ENCODE results near the gene GPR156. TPM values are rescaled to one million over a fixed set of nuclear protein-coding genes. Genes with fewer than 3 reads are reported as not detected.
A peak's percentile ranks its signal among the peaks of the same experiment; 100 is the strongest.

The GPR156 gene
- polyA plus RNA-seq, 1 of the 3 experiments (the other 2 are of a cell fraction) = 0.31 TPM

GRCh38 chr3:120244834-120245225, 40.2 kb downstream of the GPR156 start:
- H3F3A ChIP-seq (replicated peaks; ENCODE audit: insufficient read depth) = no peaks in the 10 kb centered on the region
- H3K27me3 ChIP-seq (ENCODE audit: insufficient read depth) = no peaks in the 10 kb centered on the region
- H3K27ac ChIP-seq (ENCODE audit: low read depth in 2 of 2, low read length in 1 of 2) = peak overlapping the region in 1 of 2 experiments; percentile 16; a peak in 1 of 4 replicates
- H3K9me2 ChIP-seq = no peaks in the 10 kb centered on the region
- ChIA-PET CTCF (interaction anchor here (0.7 to 5.5 kb wide), 33 partner anchors 8 to 585 kb away, joined by 3 to 109 read pairs (median 4); no protein-coding TSS in a partner anchor), POLR2A (interaction anchor here (0.6 to 1.8 kb wide), 4 partner anchors 150 to 314 kb away, joined by 3 to 7 read pairs (median 4); no protein-coding TSS in a partner anchor)
- TF ChIP-seq POLR2AphosphoS5 (IDR thresholded peaks at IDR 0.05; ENCODE audit: low read depth, low read length) = no peak
- peaks cover 0 to 3% of the 10 kb centered on the region in 2 experiments; a peak in 1 of 4 replicates for H3K4me1 ChIP-seq (ENCODE audit: control insufficient read depth in 1 of 2, insufficient read depth in 2 of 2, low read depth in 1 of 2, low read length in 1 of 2)
- H3K4me3 ChIP-seq (ENCODE audit: low read depth in 2 of 2, low read length in 1 of 2) = no peak overlapping the region
- no peak overlapping the region for H3K4me2 ChIP-seq
- no peak overlapping the region for H3K9ac ChIP-seq
- no peak for DNase-seq
- H2AFZ ChIP-seq (ENCODE audit: low read depth) = no peak overlapping the region
- 47% methylated on average over 3 of the region's 3 CpGs for WGBS (ENCODE audit: low lambda C conversion rate)
- no peaks in the 10 kb centered on the region for H4K20me1 ChIP-seq (ENCODE audit: insufficient read depth)
- no peaks in the 10 kb centered on the region for H3K79me2 ChIP-seq (ENCODE audit: insufficient read depth)
- no peaks in the 10 kb centered on the region for H3K36me3 ChIP-seq (replicated peaks in 1 of 2; ENCODE audit: control insufficient read depth in 1 of 2, insufficient read depth in 2 of 2, low read length in 1 of 2)
- no peaks in the 10 kb centered on the region for H3K9me3 ChIP-seq

- no peaks in the 10 kb centered on the region for H3K9me2 ChIP-seq
- H2AFZ ChIP-seq (ENCODE audit: low read depth) = no peak overlapping the region
- H3K27ac ChIP-seq (ENCODE audit: low read depth in 2 of 2, low read length in 1 of 2) = no peak overlapping the region
- H3K4me1 ChIP-seq (ENCODE audit: control insufficient read depth in 1 of 2, insufficient read depth in 2 of 2, low read depth in 1 of 2, low read length in 1 of 2) = peaks cover 0 to under 1% of the 10 kb centered on the region in 2 experiments; a peak in 1 of 4 replicates
- no peaks in the 10 kb centered on the region for H3K36me3 ChIP-seq (replicated peaks in 1 of 2; ENCODE audit: control insufficient read depth in 1 of 2, insufficient read depth in 2 of 2, low read length in 1 of 2)
- WGBS (ENCODE audit: low lambda C conversion rate) = 78% methylated on average over 2 of the region's 2 CpGs
- no peaks in the 10 kb centered on the region for H3K27me3 ChIP-seq (ENCODE audit: insufficient read depth)
- no peaks in the 10 kb centered on the region for H4K20me1 ChIP-seq (ENCODE audit: insufficient read depth)
- POLR2A ChIA-PET = no interaction called here
- DNase-seq = no peak
- no peaks in the 10 kb centered on the region for H3K79me2 ChIP-seq (ENCODE audit: insufficient read depth)
- H3K4me2 ChIP-seq = no peak overlapping the region
- CTCF ChIA-PET = interaction anchor here (0.7 to 2.2 kb wide), 5 partner anchors 62 to 348 kb away, joined by 3 to 12 read pairs (median 3); no protein-coding TSS in a partner anchor
- H3K4me3 ChIP-seq (ENCODE audit: low read depth in 2 of 2, low read length in 1 of 2) = no peak overlapping the region
- no peak overlapping the region for H3K9ac ChIP-seq
- TF ChIP-seq JUND (IDR thresholded peaks at IDR 0.05) (no peak), SMC3 (IDR thresholded peaks at IDR 0.05; ENCODE audit: low read depth, low read length) (no peak)
- no peaks in the 10 kb centered on the region for H3F3A ChIP-seq (replicated peaks; ENCODE audit: insufficient read depth)
- H3K9me3 ChIP-seq = no peaks in the 10 kb centered on the region
Measured at GRCh38 chr3:120239644-120240043, 45.4 kb downstream of the GPR156 start.

GRCh38 chr3:120227710-120228347, 57.2 kb downstream of the GPR156 start:
- ChIA-PET POLR2A (no interaction called here), CTCF (interaction anchor here (0.8 to 2.9 kb wide), 5 partner anchors 9 to 340 kb away, joined by 3 to 20 read pairs (median 4); no protein-coding TSS in a partner anchor)
- Histone ChIP-seq H4K20me1 (ENCODE audit: insufficient read depth) (no peaks in the 10 kb centered on the region), H3F3A (replicated peaks; ENCODE audit: insufficient read depth) (no peaks in the 10 kb centered on the region), H3K27me3 (ENCODE audit: insufficient read depth) (no peaks in the 10 kb centered on the region), H3K9ac (no peak overlapping the region), H3K27ac (ENCODE audit: low read depth in 2 of 2, low read length in 1 of 2) (no peak overlapping the region), H3K9me3 (no peaks in the 10 kb centered on the region), H2AFZ (ENCODE audit: low read depth) (no peak overlapping the region), H3K4me2 (no peak overlapping the region), H3K4me1 (ENCODE audit: control insufficient read depth in 1 of 2, insufficient read depth in 2 of 2, low read depth in 1 of 2, low read length in 1 of 2) (no peaks in the 10 kb centered on the region), H3K36me3 (replicated peaks in 1 of 2; ENCODE audit: control insufficient read depth in 1 of 2, insufficient read depth in 2 of 2, low read length in 1 of 2) (no peaks in the 10 kb centered on the region), H3K4me3 (ENCODE audit: low read depth in 2 of 2, low read length in 1 of 2) (no peak overlapping the region), H3K9me2 (no peaks in the 10 kb centered on the region), H3K79me2 (ENCODE audit: insufficient read depth) (no peaks in the 10 kb centered on the region)
- WGBS (ENCODE audit: low lambda C conversion rate) = 97% methylated on average over 1 of the region's 2 CpGs
- DNase-seq = no peak
- TF ChIP-seq GABPA (IDR thresholded peaks at IDR 0.05; ENCODE audit: low read depth) (no peak), TEAD4 (IDR thresholded peaks at IDR 0.05; ENCODE audit: borderline replicate concordance, insufficient read depth) (no peak), SIN3A (IDR thresholded peaks at IDR 0.05; ENCODE audit: borderline replicate concordance, low read depth, low read length) (no peak), FOXM1 (IDR thresholded peaks at IDR 0.05; ENCODE audit: low read depth) (no peak), REST (IDR thresholded peaks at IDR 0.05; ENCODE audit: low read depth, low read length) (no peak), ELF1 (IDR thresholded peaks at IDR 0.05) (no peak), CTCF (IDR thresholded peaks at IDR 0.05) (no peak), FOSL2 (IDR thresholded peaks at IDR 0.05; ENCODE audit: borderline replicate concordance, low read depth) (no peak), RCOR1 (IDR thresholded peaks at IDR 0.05; ENCODE audit: low read length) (no peak), POLR2AphosphoS5 (IDR thresholded peaks at IDR 0.05; ENCODE audit: low read depth, low read length) (no peak), MEF2A (IDR thresholded peaks at IDR 0.05; ENCODE audit: borderline replicate concordance, low read depth) (no peak), RAD21 (IDR thresholded peaks at IDR 0.05; ENCODE audit: low read length) (no peak)
